ENCODE data around the gene CALY.

CALY gene

GRCh38 chr10:133274751-133275683 is 61.7 kb downstream of the CALY start:
- DNase-seq (ENCODE audit: low read depth in 3 of 3, low spot score in 1 of 3), result peak; percentile 59 to 67 (median 66)
